HCT116 (cell line): Measurements from ENCODE around the gene TBCD. TPM values are rescaled to one million over a fixed set of nuclear protein-coding genes. Genes with fewer than 3 reads are reported as not detected.

Experiments used
- ATAC-seq: fragments of 200-7000 bp; cut with Tn5 transposase; 2 replicates; pipeline ENCODE4 v1.9.1; 2020; ENCODE audit warnings: mild to moderate bottlenecking, moderate library complexity
- BruUV-seq: library from RNA; stranded (reverse); fragments of 400-500 nt; replicated peaks from 2 replicates; lab custom pipeline; 2021; lab: Mats Ljungman, UMichigan
- CTCF ChIA-PET: fragments of 300-600 bp; sonication (Branson Sonifier 250); formaldehyde crosslinking; loops from one replicate; lab custom pipeline; 2021; ENCODE audit warnings: antibody characterized with exemption; lab: Charles Lee
- POLR2A ChIA-PET: fragments of 300-600, 350-600 bp; sonication (Branson Sonifier 250); formaldehyde crosslinking; loops from one replicate; lab custom pipeline; 2021; ENCODE audit warnings: antibody characterized with exemption; lab: Charles Lee
- RAD21 ChIA-PET, 2 experiments: fragments of 300-600 bp; sonication (Branson Sonifier 250); formaldehyde crosslinking; loops; one replicate each; lab custom pipeline; 2023; ENCODE audit warnings: low total read pairs in 2 of 2; ENCODE audit not compliant: uncharacterized antibody in 2 of 2, unreplicated experiment in 2 of 2, low non-redundant PET in 1 of 2; lab: Charles Lee
- DNase-seq: peaks from one replicate; pipeline ENCODE4 v3.0.0-alpha.2; 2010; ENCODE audit warnings: low read depth, low spot score
- H2AFZ ChIP-seq: fragments of 200-600 bp; shearing (Covaris generic), sonication (generic); 2 replicates; pipeline ENCODE4 v1.6.1; 2017; ENCODE audit warnings: low read depth, mixed run types, mixed read lengths, antibody characterized with exemption, low read length; ENCODE audit not compliant: poor library complexity, severe bottlenecking
- H3K27ac ChIP-seq: 2 replicates; pipeline ENCODE4 v1.5.1; 2012; ENCODE audit warnings: low read depth, low read length
- H3K27me3 ChIP-seq: fragments of 200-600 bp; sonication (generic); 2 replicates; pipeline ENCODE4 v1.6.1; 2016; ENCODE audit warnings: mixed run types, low read length, mixed read lengths; ENCODE audit not compliant: insufficient read depth
- H3K36me3 ChIP-seq, 2 experiments: fragments of 200-500 bp in 1 of 2; fragments of 200-600 bp in 1 of 2; sonication (Bioruptor generic) in 1 of 2; sonication (generic) in 1 of 2; 2 replicates each; pipeline versions ENCODE4 v1.5.1 to v1.6.1; 2014 to 2016; ENCODE audit warnings: low read length in 2 of 2, inconsistent platforms in 1 of 2, mixed read lengths in 1 of 2, mixed run types in 1 of 2; ENCODE audit not compliant: insufficient read depth in 2 of 2, control insufficient read depth in 1 of 2
- H3K4me1 ChIP-seq, 2 experiments: fragments of 200-600 bp in 1 of 2; sonication (generic) in 1 of 2; 2 replicates each; pipeline versions ENCODE4 v1.5.1 to v1.6.1; 2012 to 2017; ENCODE audit warnings: low read length in 2 of 2, inconsistent platforms in 1 of 2, mild to moderate bottlenecking in 1 of 2, mixed read lengths in 1 of 2, mixed run types in 1 of 2, moderate library complexity in 1 of 2; ENCODE audit not compliant: insufficient read depth in 2 of 2, control insufficient read depth in 1 of 2
- H3K4me2 ChIP-seq: fragments of 200-600 bp; sonication (generic); 2 replicates; pipeline ENCODE4 v1.6.1; 2017; ENCODE audit warnings: mixed run types, low read length, mixed read lengths
- H3K4me3 ChIP-seq, 2 experiments: fragments of 200-600 bp in 1 of 2; sonication (generic) in 1 of 2; replicated peaks in 1 of 2; 2 replicates each; pipeline ENCODE4 v1.5.1; 2011 to 2016; ENCODE audit warnings: low read length in 2 of 2, control low read depth in 1 of 2, low read depth in 1 of 2, mild to moderate bottlenecking in 1 of 2, mixed read lengths in 1 of 2, mixed run types in 1 of 2
- H3K79me2 ChIP-seq: fragments of 200-600 bp; sonication (generic); 2 replicates; pipeline ENCODE4 v1.6.1; 2017; ENCODE audit warnings: mild to moderate bottlenecking, mixed run types, low read length, moderate library complexity, mixed read lengths; ENCODE audit not compliant: insufficient read depth
- H3K9ac ChIP-seq: fragments of 200-600 bp; sonication (generic); 2 replicates; pipeline ENCODE4 v1.6.1; 2016; ENCODE audit warnings: low read length, mixed read lengths
- H3K9me2 ChIP-seq: fragments of 200-600 bp; sonication (generic), shearing (Covaris generic); 2 replicates; pipeline ENCODE4 v1.6.1; 2017; ENCODE audit warnings: mixed run types, mild to moderate bottlenecking, moderate library complexity; ENCODE audit not compliant: insufficient read depth
- H3K9me3 ChIP-seq, 2 experiments: fragments of 200-500 bp in 1 of 2; fragments of 200-600 bp in 1 of 2; sonication (Bioruptor generic) in 1 of 2; sonication (generic) in 1 of 2; 2 replicates each; pipeline ENCODE4 v1.6.1; 2014 to 2017; ENCODE audit warnings: low read length in 2 of 2, mixed read lengths in 2 of 2, inconsistent platforms in 1 of 2, low read depth in 1 of 2, mild to moderate bottlenecking in 1 of 2, mixed run types in 1 of 2, moderate library complexity in 1 of 2; ENCODE audit not compliant: control insufficient read depth in 1 of 2, insufficient read depth in 1 of 2
- H4K20me1 ChIP-seq: fragments of 200-600 bp; sonication (generic), shearing (Covaris generic); 2 replicates; pipeline ENCODE4 v1.6.1; 2017; ENCODE audit warnings: mixed run types, mild to moderate bottlenecking, moderate library complexity; ENCODE audit not compliant: insufficient read depth
- CEBPB ChIP-seq: IDR thresholded peaks from 2 replicates; pipeline ENCODE4 v1.6.1; 2012; ENCODE audit warnings: low read depth
- EGR1 ChIP-seq: IDR thresholded peaks from 2 replicates; pipeline ENCODE4 v1.6.1; 2012; ENCODE audit warnings: low read depth
- EZH2 ChIP-seq: fragments of 200-600 bp; sonication (generic); IDR thresholded peaks from 2 replicates; pipeline ENCODE4 v1.6.1; 2017; ENCODE audit warnings: antibody characterized with exemption, mixed run types
- EZH2phosphoT487 ChIP-seq: fragments of 200-600 bp; IDR thresholded peaks from 2 replicates; pipeline ENCODE4 v1.6.1; 2018; ENCODE audit warnings: antibody characterized with exemption, borderline replicate concordance
- FOSL1 ChIP-seq: IDR thresholded peaks from 2 replicates; pipeline ENCODE4 v1.6.1; 2012; ENCODE audit warnings: low read depth
- JUND ChIP-seq: IDR thresholded peaks from 2 replicates; pipeline ENCODE4 v1.6.1; 2012
- RAD21 ChIP-seq: IDR thresholded peaks from 2 replicates; pipeline ENCODE4 v1.6.1; 2012; ENCODE audit warnings: low read depth, mild to moderate bottlenecking
- REST ChIP-seq: IDR thresholded peaks from 2 replicates; pipeline ENCODE4 v1.6.1; 2012; ENCODE audit warnings: low read depth
- SP1 ChIP-seq: IDR thresholded peaks from 2 replicates; pipeline ENCODE4 v1.6.1; 2012; ENCODE audit warnings: low read depth
- ZNF274 ChIP-seq: fragments of 200-500 bp; sonication (Bioruptor generic); IDR thresholded peaks from 2 replicates; pipeline ENCODE4 v1.6.1; 2014; ENCODE audit warnings: mild to moderate bottlenecking, low read depth, low read length, inconsistent platforms
- intact Hi-C: fragments of 100-400 bp; cut with micrococcal nuclease; formaldehyde crosslinking; loops from 2 replicates; pipeline ENCODE4 v1.10.0; 2022
- total RNA-seq: library from RNA; stranded (reverse); gene quantifications from one replicate; pipeline ENCODE4 v1.2.1, GENCODE V29; 2021; ENCODE audit not compliant: unreplicated experiment

The TBCD gene
- total RNA-seq, 1 experiment from 2014 or later, result 152 TPM

DNA sequence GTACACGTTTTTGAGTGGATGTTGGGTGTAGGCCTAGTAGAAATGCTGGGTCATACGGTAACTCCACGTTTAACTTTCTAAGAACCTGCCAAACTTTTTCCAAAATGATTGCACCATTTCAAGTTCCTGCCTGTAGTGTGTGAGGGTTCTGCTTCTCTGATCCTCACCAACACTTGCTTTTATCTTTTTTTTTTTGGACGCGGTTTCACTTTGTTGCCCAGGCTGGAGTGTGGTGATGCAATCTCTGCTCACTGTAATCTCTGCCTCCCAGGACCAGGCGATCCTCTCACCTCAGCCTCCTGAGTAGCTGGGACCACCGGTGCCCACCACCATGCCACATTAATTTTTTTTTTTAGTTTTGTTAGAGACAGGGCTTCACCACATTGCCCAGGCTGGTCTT, 64.5 kb downstream of the TBCD start:
- BruUV-seq, result no TSS peak
- intact Hi-C loops, result no loop called here
- POLR2A ChIA-PET, result interaction anchor here (0.7 kb wide), 1 partner anchor 113 kb away, joined by 3 read pairs; no protein-coding TSS in a partner anchor
- Histone ChIP-seq H3K36me3 (peaks cover 4 to 53% of the 10 kb centered on the region in 2 experiments), H3K9me3 (peaks cover 16 to 22% of the 10 kb centered on the region in 2 experiments; a peak in 3 of 4 replicates), H3K4me1 (no peaks in the 10 kb centered on the region)
- TF ChIP-seq RAD21 (no peak), CEBPB (no peak), EGR1 (no peak), REST (no peak), SP1 (no peak), EZH2 (no peak), JUND (no peak), ZNF274 (no peak), FOSL1 (no peak), EZH2phosphoT487 (no peak)
- TF ChIP-seq, all 23 proteins: peak for 0
- Histone ChIP-seq H4K20me1 (no peaks in the 10 kb centered on the region), H3K9me2 (no peaks in the 10 kb centered on the region), H2AFZ (no peak overlapping the region), H3K4me2 (no peak overlapping the region), H3K27me3 (no peaks in the 10 kb centered on the region), H3K27ac (no peak overlapping the region), H3K79me2 (peaks cover 14% of the 10 kb centered on the region; the same call in 1 of the 2 replicates), H3K9ac (no peak overlapping the region), H3K4me3 (no peak overlapping the region)
- ATAC-seq (no peak), DNase-seq (no peak)
- ChIA-PET CTCF (no interaction called here), RAD21 (no interaction called here)
